ENCODE results near the gene KLHL33.
"Not testable (repeated sequence)": the region's sequence is repeated elsewhere in the genome, so short reads cannot be mapped to it uniquely, and the experiment has no call there.

KLHL33 gene

DNA sequence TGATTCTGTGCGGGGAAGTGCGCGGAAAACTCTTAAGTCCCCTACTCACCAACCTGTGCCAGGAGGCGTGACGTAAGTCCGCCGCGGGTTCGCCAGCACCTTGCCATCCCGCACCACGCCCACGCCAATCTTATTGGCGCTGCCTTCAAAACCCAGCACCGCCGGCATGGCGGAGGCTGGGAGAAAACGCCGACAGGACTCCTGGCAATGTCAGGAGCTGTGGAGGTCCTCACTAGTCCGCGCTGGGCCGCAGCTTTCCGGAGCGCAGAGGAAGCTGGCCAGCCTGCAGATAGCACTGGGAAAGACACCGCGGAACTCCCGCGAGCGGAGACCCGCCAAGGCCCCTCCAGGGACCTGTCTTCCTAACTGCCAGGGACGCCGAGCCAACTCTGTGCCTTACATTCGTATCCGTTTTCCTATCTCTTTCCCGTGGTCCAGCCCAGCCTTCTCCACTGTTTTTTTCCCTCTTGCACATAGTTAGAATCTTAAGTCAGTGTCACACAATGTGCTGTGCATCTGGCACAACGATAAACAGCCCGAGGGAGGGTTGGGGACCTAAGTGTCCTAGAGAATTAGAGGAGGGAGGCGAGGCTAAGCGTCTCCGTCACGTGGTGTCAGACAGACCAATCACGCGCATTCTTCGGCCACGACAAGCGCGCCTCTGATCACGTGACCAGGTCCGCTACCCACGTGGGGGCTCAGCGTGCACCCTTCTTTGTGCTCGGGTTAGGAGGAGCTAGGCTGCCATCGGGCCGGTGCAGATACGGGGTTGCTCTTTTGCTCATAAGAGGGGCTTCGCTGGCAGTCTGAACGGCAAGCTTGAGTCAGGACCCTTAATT lies 18.8 kb upstream of the KLHL33 start, which contains the start of the genes APEX1 and OSGEP:
Gene APEX1, plus strand, starts transcription at position 711 of the 839 bp plus-strand sequence. CDS start 420 bp downstream, outside the sequence.
Gene OSGEP, minus strand, starts transcription at position 297 of the 839 bp plus-strand sequence. Its CDS starts 129 bp downstream, at position 168.
- DNase-seq (ENCODE audit: low read depth, low spot score): peak; percentile 97

DNA sequence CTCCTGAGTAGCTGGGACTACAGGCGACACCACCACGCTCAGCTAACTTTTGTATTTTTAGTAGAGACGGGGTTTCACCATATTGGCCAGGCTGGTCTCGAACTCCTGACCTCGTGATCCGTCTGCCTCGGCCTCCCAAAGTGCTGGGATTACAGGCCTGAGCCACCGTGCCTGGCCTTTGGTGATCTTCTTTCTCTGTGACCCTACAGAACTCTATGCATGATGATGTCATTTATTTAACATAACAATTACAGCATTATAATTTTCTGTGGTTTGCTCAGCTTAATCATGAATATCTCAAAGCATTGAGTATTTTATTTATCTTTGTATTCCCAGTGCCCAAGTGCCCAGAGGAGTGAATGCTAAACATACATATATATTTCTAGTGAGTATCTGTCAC lies 16.9 kb upstream of the KLHL33 start:
- not testable (repeated sequence) for DNase-seq (ENCODE audit: low read depth, low spot score)

DNA sequence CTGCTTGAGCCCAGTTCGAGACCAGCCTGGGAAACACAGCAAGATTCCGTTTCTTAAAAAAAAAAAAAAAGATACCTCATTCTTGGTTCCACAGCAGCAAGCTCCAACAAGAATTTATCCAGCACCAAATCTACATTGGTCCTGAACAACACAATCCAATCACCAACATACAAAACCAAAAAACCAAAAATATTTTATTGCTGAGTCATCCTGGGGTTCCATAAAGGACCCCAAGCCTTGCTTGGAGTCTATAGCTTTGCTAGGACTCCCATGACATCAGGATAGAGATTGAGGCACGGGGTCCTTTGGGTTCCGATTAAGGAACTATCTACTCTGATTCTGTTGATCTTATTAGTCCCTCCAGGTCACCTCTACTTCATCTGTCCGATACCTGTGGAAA lies 10.9 kb upstream of the KLHL33 start:
- DNase-seq (ENCODE audit: low read depth, low spot score): no peak

DNA sequence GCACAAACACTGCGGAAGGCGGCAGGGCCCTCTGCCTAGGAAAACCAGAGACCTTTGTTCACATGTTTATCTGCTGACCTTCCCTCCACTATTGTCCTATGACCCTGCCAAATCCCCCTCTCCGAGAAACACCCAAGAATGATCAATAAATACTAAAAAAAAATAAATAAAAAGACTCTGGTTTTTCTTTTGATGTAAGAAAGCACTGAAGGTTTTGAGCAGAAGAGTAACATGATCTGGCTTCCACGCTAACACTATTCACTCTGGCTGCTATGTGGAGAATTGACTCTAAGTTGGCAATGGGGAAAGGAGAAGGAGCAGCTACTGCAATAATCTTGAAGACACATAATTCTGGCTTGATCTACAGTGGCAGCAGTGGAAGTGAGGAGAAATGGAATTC lies 7.7 kb upstream of the KLHL33 start:
- not testable (repeated sequence) for DNase-seq (ENCODE audit: low read depth, low spot score)

DNA sequence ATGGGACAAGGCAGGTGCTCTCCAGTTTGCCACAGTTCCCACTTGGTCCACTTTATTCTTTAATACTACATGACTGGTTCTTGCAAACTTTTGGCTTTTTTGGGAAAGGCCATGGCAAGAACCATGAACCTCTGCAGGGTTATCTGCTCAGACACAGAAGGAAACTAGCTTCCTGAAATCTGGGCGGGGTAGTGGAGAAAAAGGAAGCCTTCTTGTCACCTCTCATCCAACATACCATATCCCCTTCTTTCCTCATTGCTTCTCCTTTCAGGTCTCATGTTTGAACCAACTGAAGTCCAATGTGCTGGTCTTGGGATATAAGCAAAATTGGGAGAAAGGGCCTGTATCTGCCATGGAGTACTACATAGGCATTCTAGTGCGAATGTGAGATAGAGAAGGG lies 5.5 kb upstream of the KLHL33 start:
- no peak for DNase-seq (ENCODE audit: low read depth, low spot score)

DNA sequence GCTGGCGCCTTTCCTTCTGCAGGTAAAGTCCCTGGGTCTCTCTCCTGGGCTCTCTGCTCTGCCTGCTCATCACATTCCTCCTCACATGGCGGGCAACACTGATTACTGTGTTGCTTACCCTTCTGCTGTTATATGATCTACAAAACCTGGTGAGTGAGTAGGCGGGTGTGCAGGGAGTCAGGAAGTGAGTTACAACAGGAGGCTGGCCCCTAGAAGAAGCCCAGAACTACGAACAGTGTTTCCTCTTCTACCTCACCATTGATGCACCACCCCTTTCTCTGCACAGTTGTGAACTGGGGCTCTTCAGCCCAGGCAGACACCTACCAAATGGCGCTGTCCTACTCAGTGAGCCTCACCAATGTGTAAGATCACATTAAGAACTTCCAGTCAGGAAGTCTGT lies 4.9 kb upstream of the KLHL33 start:
- no peak for DNase-seq (ENCODE audit: low read depth, low spot score)

DNA sequence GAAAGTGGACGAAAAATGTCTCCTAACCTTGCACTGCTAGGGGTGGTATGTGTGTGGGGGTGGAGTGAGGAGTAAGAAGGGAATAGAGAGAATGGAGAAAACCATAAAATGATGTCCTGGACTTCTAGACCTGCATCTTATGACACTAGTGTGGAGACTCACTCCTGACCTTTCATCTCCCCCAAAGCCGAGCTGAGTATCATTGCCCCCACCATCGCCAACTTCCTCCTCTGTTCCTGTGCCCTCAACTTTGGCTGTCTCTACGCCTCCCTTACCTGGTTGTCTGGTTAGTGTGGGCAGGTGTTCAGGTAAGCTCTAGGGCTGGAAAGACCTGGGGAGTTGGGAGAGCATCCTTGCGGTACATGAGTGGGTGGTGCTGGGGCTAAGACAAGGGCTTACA lies 4.5 kb upstream of the KLHL33 start:
- DNase-seq (ENCODE audit: low read depth, low spot score): no peak

DNA sequence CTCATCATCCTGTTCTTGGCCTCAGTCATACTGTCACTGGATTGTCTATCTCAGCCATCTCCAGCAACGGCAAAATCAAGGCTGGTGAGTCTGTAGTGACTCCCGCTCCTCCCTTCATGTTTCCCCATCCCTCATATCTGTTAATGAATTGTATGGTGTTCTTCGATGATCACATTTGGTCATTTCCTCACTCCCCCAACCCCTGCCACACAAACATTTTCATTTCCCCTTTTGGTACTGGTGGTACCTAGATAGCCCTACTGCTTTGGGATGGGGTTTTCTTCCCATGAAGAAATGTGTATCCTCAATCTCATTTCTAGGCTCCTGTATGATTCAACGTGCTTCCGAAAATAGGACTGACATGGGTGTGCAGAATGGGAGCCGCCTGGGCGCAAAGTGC lies 2.7 kb upstream of the KLHL33 start:
- no peak for DNase-seq (ENCODE audit: low read depth, low spot score)

DNA sequence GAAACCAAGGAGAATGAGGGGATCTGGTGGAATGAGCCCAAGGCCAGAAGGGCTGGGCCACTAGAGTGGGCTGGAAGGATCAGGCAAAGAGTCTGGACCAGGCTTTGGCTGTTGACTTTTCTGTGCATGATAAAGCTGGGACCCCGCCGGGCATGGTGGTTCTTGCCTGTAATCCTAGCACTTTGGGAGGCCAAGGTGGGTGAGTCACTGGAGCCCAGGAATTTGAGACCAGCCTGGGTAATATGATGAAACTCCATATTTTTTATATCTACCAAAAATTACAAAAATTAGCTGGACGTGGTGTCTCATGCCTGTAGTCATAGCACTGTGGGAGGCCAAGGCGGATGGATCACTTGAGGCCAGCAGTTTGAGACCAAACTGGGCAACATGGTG lies 393 bp upstream of the KLHL33 start:
- DNase-seq (ENCODE audit: low read depth, low spot score): no peak

DNA sequence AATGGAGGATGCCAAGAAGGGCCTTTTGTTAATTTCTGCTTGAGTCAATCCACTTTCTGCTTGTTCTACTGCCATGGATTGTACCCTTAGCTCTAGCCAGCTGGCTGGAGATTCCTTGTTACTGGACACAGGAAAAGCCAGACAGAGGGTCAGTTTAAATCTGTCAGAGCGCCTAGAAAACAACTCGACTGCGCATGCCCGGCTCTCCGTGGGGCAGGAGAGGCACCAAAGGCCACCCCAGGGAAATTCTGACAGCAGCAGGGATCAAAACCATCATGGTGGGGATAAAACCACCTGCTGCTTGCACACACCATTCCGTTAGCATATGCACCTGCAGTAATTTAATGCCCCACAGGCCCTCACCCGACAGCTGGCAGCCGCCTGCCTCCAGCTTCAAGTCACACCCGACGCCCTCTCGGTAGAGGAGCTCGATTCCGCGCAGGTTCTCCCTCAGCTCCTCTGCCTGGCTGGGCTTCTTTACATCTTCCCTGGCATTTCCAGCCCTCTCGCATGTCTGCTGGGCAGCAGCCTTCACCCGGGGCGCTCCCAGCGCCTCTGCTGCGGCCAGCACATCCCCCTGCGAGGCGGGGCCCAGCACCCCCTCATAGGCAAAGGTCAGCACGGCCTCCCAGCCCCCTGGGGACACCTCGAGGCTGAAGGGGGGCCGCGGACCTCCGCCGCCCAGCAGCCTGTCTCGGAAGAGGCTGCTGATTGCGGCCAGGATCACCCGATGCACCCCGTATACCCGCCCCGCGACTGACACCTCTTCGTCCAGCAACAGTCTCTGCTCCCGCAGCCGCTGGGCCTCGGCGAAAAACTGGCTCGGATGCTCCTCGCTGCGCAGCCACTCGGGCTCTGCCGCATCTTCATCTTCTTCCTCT lies 1.0 kb downstream of the KLHL33 start:
- no peak for DNase-seq (ENCODE audit: low read depth, low spot score)

DNA sequence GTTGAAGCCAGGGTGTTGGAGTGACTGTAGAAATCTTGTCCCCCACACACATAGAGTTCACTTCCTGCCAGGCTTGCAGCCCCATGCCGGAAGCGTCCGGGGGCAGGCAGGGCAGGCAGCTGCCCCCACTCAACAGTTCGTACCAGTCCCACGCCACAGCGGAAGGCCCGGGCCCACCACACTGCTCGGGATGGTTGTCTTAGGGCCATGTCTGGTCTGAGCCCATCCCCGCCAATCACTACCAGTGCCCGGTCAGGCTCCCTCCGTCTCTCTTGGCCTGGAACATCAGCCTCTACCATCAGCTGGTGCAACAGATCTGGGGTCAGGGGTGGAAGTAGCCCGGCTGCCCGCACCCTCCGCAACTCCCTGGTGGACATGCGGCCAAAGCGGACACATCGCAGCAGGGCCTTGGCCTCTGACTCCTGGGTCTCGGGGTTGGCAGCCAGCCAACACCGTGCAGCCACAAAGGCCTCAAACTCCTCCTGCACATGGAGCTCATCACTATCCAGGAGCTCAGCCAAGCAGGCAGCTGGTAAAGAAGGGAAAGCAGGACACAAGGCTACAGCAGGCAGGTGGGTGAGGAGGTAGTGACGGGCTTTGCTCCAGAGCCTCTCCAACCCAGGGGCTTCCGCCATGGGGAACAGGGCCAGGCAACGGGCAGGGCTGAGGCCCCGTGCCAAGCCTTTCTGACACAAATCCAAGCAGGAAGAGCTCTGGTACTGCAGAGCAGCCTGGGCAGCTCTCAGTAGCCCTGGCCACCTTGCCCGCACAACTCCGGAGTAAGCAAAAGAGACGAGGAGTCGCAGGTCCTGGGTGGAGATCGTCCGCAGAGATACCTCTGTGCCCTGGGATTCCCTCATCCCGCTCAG lies 5.9 kb downstream of the KLHL33 start:
- DNase-seq (ENCODE audit: low read depth, low spot score): no peak

DNA sequence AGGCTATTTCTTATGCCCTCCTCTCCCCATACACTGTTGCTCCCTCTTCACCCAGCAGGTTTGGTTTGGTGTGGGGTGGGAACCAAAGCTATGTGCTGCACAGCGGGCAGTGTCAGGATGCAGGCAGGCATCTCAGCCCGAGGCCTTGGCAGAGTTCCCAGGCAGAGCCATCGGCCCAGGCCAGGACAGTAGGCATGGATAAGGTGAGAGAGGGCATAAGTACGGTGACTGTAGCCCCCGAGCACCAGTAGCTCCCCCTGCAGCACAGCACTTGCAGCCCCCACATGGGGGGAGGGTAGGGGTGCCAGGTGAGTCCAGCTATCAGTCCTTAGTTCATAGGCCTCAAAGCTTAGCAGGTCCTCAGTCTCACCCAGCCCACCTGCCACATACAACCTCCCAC lies 7.2 kb downstream of the KLHL33 start:
- DNase-seq (ENCODE audit: low read depth, low spot score): no peak

DNA sequence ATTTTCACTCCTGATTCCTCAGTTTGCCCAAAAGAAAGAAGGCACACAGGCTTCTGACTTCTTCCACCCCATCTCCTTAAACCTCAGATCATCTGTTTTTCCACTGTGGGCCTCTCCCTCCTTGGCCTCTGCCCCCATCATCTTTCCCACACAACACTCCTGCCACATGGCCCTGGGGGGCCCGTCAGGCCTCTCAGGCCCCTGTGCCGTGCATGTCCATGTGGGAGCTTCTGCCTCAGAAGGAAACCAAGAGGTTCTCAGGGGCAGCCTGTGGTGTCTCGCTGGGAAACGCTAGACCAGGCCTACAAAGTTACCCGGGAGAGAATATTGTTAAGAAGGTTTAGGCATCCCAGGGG lies 8.0 kb downstream of the KLHL33 start:
- DNase-seq (ENCODE audit: low read depth, low spot score): no peak

DNA sequence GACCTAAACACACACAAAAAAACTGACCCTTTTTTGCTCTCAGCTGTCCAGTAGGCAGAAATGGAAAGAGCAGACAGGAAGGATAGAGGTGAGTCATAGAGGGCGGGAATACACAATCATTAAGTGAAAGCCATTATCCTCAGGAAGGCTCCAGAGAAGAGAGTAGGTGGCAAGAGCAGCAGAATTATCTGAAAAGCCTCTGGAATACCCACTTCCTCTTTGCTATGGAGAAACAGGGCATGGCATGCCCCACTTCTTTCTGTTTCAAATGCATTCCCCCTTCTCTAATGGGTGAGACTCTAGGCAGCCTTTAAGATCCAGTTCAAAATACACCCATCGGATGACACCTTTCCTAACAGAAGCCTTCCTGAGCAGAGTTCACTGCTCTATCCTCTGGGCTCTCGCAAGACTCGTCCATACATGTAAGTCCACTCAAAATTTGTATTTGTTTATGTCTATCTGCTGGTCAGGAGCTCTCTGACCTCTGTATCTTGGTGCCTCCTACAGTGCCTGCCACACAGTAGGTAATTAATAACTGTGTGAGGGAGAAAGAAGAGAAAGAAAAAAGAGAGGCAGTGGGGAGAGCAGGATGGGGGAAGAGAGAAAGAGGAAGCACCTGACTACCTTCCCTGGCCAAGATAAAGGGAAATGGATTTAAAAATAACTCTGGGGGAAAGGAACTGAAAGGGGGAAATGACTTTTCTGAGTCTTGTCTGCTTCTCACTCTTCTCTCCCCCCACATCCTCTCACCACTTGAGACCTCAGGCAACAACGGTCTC lies 8.5 kb downstream of the KLHL33 start:
- DNase-seq (ENCODE audit: low read depth, low spot score): no peak

DNA sequence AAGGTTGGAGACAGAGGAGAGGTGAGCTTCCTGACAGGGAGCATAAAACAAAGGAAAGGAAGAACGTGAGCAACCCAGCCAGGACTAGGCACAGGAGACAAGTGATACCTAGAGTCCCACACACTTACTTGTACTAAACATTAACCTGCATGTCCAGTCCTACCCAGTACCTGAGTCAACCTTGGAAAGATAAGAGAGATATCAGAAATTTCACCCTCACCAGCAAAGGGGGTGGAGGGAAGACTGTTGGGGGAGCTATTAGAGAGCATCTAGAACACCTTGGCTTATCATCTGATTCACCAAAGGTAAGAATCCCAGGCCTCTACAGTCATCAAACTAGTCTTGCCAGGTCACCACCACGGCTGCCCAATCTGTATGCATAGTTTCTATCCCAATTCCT lies 11.1 kb downstream of the KLHL33 start:
- no peak for DNase-seq (ENCODE audit: low read depth, low spot score)

DNA sequence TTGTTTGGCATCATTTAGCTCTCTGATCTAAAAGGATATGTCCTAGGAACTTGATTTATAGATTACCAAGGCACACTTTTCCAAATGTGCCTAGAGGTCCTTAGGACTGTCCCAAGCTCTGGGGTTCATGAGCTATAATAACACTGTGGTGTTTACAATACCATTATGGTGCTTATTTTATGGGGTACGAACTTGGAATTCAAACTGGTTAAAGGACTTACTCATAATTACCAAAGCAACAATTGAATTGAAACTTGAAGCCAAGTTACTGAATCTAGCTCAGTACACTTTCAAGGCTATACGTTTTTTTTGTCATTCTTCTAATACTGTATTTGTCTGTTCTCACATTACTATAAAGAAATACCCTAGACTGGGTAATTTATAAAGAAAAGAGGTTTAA lies 13.1 kb downstream of the KLHL33 start:
- DNase-seq (ENCODE audit: low read depth, low spot score): no peak

DNA sequence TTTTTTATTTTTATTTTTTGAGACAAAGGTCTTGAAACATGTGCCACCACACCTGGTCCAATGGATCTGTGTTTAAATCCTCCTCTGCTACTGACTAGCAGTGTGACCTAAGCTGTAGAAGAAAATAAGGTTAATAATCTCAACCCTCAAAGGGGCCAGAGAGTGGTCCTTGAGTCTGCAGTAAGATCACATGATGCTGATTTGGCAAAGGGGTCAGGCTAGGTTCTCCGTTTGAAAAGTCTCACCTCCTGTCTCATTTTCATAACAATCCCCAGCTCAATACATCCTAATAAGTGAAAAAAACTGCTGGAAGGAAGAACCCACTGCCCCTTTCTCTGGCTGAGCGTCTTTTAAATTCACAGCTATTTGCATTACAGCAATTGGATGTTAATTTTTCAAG lies 14.7 kb downstream of the KLHL33 start:
- no peak for DNase-seq (ENCODE audit: low read depth, low spot score)

DNA sequence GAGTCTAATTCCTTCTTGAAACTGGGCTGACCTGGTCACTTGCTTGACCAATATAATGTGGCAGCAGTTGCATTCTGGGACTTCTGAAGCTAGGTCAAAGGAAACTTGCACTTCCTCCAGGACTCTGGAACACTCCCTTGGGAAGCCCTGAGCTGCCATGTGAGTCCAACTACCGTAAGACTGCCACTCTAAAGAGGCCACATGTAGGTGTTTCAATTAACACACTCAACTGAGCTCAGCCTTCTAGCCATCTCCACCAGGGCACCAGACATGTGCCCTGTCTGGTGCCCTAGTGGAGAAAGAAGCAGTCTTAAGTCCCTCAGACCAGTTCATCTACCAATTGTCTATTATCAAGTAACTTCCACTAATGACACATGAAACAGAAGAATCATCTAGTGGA lies 16.5 kb downstream of the KLHL33 start:
- no peak for DNase-seq (ENCODE audit: low read depth, low spot score)

DNA sequence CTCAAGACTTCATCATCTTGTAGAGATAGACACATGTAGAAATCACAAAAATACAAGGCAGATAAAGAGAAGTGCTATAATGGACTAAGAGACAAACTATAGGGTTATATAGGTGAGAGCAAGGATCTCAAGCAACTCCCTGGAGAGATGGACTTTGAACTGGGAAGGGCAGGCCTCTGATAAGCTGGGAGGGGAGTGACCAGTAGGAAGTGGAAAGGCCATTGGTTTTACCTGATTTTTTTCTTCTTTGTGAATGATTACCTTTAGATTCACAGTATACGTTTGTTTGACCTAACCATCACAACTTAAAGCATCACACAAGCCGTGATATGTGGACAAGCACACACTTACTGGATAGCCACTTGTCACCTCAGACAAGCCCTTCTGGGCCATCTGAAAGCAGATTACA lies 17.5 kb downstream of the KLHL33 start:
- no peak for DNase-seq (ENCODE audit: low read depth, low spot score)

DNA sequence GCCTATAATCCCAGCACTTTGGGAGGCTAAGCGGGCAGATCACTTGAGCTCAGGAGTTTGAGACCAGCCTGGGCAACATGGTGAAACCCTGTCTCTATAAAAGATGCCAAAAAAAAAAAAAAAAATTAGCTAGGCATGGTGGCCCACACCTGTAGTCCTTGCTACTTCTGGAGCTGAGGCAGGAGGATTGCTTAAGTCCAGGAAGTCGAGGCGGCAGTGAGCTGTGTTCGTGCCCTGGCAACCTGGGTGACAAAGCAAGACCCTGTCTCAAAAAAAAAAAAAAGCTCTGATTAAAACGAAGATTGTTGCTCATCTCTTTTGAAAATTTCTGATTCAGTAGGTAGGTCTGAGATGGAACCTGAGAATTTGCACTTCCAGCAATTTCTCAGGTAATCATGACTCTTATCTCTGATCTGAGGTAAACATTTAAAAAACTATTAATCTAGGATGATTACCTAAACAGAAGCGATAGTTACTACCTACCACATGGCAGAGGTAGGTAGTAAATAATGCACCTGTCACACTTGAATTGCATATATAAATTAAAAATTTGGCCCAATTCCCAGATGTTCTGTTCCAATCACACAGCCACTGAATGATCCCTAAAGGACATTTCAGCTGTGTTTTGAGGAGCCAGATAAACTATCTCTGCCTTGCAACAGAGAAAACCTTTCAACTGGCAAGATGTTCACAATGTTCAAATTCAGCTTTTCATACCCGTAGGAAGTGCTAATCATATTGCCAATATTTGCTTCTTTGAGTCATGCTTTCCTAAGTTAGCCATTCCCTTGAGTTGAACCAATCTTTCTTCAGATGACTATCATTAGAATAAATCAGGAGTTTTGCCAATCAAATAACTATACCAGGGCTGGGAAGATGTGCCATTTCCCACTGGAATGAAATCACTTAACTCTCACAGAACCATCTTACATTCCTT lies 18.4 kb downstream of the KLHL33 start:
- no peak for DNase-seq (ENCODE audit: low read depth, low spot score)
